Cardiac septum (tissue), 1 donor: ENCODE data around the gene MORC4. TPM values are rescaled to one million over a fixed set of nuclear protein-coding genes. Genes with fewer than 3 reads are reported as not detected.

Experiments used
- DNase-seq: peaks from one replicate; pipeline ENCODE4 v3.0.0-alpha.2; 2020; ENCODE audit warnings: low spot score
- intact Hi-C: fragments of 100-400 bp; cut with DNase I; formaldehyde crosslinking; loops from one replicate; pipeline ENCODE4 v1.14.0; 2022
- total RNA-seq: library from RNA; stranded (reverse); fragmentation: NEBNext Ultra II Directional; extraction: Animal tissue kit (Norgen Biotek cat#: 25700); gene quantifications from one replicate; pipeline ENCODE4 v1.2.1, GENCODE V29; 2021
- donor health status: DM: no; HTN: no; CAD: no.

MORC4 gene
- total RNA-seq, 1 donor from 2014 or later = 3.6 TPM

- no peak for DNase-seq
- intact Hi-C loops = no loop called here
Observed at GRCh38 chrX:106955004-106955772, 44.8 kb downstream of the MORC4 start.

- intact Hi-C loops = loop anchor here (5.0 kb wide), 1 partner anchor 57 kb away; no protein-coding TSS in a partner anchor
- no peak for DNase-seq
Observed at GRCh38 chrX:106954041-106954440, 46.0 kb downstream of the MORC4 start.

GRCh38 chrX:106952988-106953387 lies 47.0 kb downstream of the MORC4 start:
- intact Hi-C loops = loop anchor here (5.0 kb wide), 1 partner anchor 56 kb away; no protein-coding TSS in a partner anchor

GRCh38 chrX:106952538-106952937 lies 47.5 kb downstream of the MORC4 start:
- intact Hi-C loops = loop anchor here (5.0 kb wide), 1 partner anchor 55 kb away; no protein-coding TSS in a partner anchor
- DNase-seq = no peak

More at GRCh38 chrX:106952988-106953387, 47.0 kb downstream of the MORC4 start:
- no peak for DNase-seq

- intact Hi-C loops = loop anchor here (5.0 kb wide), 1 partner anchor 55 kb away; no protein-coding TSS in a partner anchor
Observed at GRCh38 chrX:106952089-106952488, 47.9 kb downstream of the MORC4 start.

GRCh38 chrX:106951230-106951629 lies 48.8 kb downstream of the MORC4 start:
- intact Hi-C loops = loop anchor here (5.0 kb wide), 1 partner anchor 54 kb away; no protein-coding TSS in a partner anchor

More at GRCh38 chrX:106952089-106952488, 47.9 kb downstream of the MORC4 start:
- DNase-seq = no peak

GRCh38 chrX:106950381-106950780 lies 49.6 kb downstream of the MORC4 start:
- DNase-seq = no peak
- intact Hi-C loops = loop anchor here (5.0 kb wide), 1 partner anchor 53 kb away; no protein-coding TSS in a partner anchor

More at GRCh38 chrX:106951230-106951629, 48.8 kb downstream of the MORC4 start:
- DNase-seq = no peak

GRCh38 chrX:106949366-106949765 lies 50.6 kb downstream of the MORC4 start:
- no peak for DNase-seq
- intact Hi-C loops = no loop called here

GRCh38 chrX:106948641-106949040 lies 51.4 kb downstream of the MORC4 start:
- no peak for DNase-seq
- intact Hi-C loops = no loop called here

- no peak for DNase-seq
- intact Hi-C loops = no loop called here
Observed at GRCh38 chrX:106946464-106946863, 53.5 kb downstream of the MORC4 start.

GRCh38 chrX:106940068-106940467 lies 59.9 kb downstream of the MORC4 start:
- intact Hi-C loops = no loop called here
- no peak for DNase-seq

GRCh38 chrX:106939566-106939965 lies 60.4 kb downstream of the MORC4 start:
- no peak for DNase-seq
- intact Hi-C loops = no loop called here

GRCh38 chrX:106936246-106936645 lies 63.8 kb downstream of the MORC4 start:
- no peak for DNase-seq
- intact Hi-C loops = no loop called here

GRCh38 chrX:106935175-106935574 lies 64.8 kb downstream of the MORC4 start:
- intact Hi-C loops = no loop called here
- DNase-seq = no peak

GRCh38 chrX:106933538-106933961 lies 66.5 kb downstream of the MORC4 start:
- DNase-seq = no peak
- intact Hi-C loops = no loop called here

- DNase-seq = no peak
- intact Hi-C loops = no loop called here
Observed at GRCh38 chrX:106932960-106933537, 67.0 kb downstream of the MORC4 start.

GRCh38 chrX:106932492-106932923 lies 67.5 kb downstream of the MORC4 start:
- intact Hi-C loops = no loop called here
- DNase-seq = no peak

GRCh38 chrX:106931831-106932491 lies 68.1 kb downstream of the MORC4 start:
- DNase-seq = no peak
- intact Hi-C loops = no loop called here

GRCh38 chrX:106928227-106928626 lies 71.8 kb downstream of the MORC4 start:
- intact Hi-C loops = no loop called here
- no peak for DNase-seq

GRCh38 chrX:106927700-106928099 lies 72.3 kb downstream of the MORC4 start:
- no peak for DNase-seq
- intact Hi-C loops = no loop called here
